ENCODE data around the gene TMEM63B. TPM values are rescaled to one million over a fixed set of nuclear protein-coding genes. Genes with fewer than 3 reads are reported as not detected.

Gene TMEM63B
- total and polyA plus RNA-seq, 9 of the 15 experiments (the other 6 are each of a cell fraction or from before 2014, with no cell fraction given): 0.14 to 39.4 (median 14.4) TPM

DNA sequence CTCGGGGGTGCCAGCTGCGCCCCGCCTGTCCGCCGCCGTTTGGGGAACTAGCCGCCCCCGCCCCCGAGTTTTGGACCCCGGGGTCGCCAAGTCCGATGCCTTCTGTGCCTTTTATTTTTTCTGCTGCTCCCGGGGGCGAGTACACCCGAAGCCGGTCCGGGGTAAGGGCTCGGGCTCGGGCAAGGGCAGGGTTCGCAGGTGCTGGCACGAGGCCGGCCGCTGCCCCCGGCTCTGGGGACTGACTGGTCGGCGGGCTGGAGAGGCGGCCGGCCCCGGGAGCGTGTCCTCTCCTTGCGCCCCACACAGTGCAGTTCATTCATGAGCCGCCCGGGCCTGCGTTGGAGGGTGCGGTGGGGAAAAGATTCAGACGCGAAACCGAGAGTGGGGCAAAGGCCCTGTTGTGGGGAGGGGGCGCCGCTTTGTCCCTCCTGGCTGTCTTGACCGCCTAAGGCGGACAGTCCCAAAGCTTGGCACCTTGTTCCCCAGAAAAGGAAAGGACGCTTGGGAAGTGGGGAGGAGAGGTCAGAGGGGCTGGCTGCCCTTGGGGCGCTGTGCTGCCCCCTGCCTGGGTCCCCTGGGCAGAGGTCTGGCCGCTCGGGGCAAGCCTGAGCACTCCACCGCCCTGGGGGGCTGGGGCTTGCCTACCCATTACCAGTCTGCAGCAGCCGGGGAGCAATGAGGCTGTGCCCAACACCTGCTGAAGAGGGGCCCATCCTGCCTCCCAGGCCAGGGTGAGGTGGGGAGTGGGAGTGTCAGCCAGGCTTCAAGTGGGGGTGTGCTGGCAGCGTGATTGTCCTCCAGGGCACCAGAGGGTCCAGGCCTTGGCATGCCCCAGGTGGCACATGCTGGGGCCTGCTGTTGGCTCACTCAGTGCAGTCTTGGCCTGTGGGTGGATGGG lies 915 bp downstream of the TMEM63B start (continued):
- TF ChIP-seq, protein P1, sequence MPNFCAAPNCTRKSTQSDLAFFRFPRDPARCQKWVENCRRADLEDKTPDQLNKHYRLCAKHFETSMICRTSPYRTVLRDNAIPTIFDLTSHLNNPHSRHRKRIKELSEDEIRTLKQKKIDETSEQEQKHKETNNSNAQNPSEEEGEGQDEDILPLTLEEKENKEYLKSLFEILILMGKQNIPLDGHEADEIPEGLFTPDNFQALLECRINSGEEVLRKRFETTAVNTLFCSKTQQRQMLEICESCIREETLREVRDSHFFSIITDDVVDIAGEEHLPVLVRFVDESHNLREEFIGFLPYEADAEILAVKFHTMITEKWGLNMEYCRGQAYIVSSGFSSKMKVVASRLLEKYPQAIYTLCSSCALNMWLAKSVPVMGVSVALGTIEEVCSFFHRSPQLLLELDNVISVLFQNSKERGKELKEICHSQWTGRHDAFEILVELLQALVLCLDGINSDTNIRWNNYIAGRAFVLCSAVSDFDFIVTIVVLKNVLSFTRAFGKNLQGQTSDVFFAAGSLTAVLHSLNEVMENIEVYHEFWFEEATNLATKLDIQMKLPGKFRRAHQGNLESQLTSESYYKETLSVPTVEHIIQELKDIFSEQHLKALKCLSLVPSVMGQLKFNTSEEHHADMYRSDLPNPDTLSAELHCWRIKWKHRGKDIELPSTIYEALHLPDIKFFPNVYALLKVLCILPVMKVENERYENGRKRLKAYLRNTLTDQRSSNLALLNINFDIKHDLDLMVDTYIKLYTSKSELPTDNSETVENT (CRISPR knock-in tag; IDR thresholded peaks at IDR 0.05): 0 out of 2 replicates have a peak, but pooled peaks have one; percentile 10
- TF ChIP-seq ZNF175 (CRISPR knock-in tag; IDR thresholded peaks at IDR 0.05; ENCODE audit: low read depth): no peak
- no peak for TF ChIP-seq CUX1 (CRISPR knock-in tag; IDR thresholded peaks at IDR 0.05)
- TF ChIP-seq ZZZ3 (IDR thresholded peaks at IDR 0.05): no peak
- TF ChIP-seq TOE1 (IDR thresholded peaks at IDR 0.05; ENCODE audit: borderline replicate concordance): no peak
- no peak for TF ChIP-seq TOE1 (CRISPR knock-in tag; IDR thresholded peaks at IDR 0.05; ENCODE audit: borderline replicate concordance, low read depth)
- TF ChIP-seq RNF219 (CRISPR knock-in tag; IDR thresholded peaks at IDR 0.05): no peak
- TF ChIP-seq HNRNPL (IDR thresholded peaks at IDR 0.05; ENCODE audit: low read depth, low read length): peak; percentile 27
- TF ChIP-seq, protein P2, sequence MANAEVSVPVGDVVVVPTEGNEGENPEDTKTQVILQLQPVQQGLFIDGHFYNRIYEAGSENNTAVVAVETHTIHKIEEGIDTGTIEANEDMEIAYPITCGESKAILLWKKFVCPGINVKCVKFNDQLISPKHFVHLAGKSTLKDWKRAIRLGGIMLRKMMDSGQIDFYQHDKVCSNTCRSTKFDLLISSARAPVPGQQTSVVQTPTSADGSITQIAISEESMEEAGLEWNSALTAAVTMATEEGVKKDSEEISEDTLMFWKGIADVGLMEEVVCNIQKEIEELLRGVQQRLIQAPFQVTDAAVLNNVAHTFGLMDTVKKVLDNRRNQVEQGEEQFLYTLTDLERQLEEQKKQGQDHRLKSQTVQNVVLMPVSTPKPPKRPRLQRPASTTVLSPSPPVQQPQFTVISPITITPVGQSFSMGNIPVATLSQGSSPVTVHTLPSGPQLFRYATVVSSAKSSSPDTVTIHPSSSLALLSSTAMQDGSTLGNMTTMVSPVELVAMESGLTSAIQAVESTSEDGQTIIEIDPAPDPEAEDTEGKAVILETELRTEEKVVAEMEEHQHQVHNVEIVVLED (CRISPR knock-in tag; IDR thresholded peaks at IDR 0.05): no peak
